Cortex of kidney (tissue), 1 donor: ENCODE data around the gene ANTXRL.
"Not testable (repeated sequence)": the region's sequence is repeated elsewhere in the genome, so short reads cannot be mapped to it uniquely, and the experiment has no call there.

Experiments
- DNase-seq: peaks from one replicate; lab custom pipeline; 2025; lab: John Stamatoyannopoulos, UW

The ANTXRL gene

DNA sequence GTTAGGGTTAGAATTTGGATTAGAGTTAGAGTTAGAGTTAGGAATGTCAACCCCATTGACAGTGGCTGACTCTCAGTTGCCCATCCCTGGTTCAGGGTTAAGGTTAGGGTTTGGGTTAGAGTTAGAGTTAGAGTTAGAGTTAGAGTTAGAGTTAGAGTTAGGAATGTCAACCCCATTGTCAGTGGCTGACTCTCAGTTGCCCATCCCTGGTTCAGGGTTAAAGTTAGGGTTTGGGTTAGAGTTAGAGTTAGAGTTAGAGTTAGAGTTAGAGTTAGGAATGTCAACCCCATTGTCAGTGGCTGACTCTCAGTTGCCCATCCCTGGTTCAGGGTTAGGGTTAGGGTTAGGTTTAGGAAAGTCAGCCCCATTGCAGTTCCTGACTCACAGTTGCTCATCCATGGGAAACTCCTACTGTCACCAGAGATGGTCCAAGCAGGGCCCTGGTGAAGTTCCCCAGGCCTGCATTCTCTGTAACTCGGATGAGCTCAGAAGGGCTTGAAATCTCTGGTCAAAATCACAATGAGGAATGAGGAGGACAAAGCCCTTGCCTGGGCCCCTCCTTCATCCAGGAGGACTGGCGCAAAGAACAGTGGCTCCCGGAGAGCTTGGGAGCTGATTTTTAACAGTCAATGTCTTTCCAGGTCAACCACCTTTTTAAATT lies 8.7 kb downstream of the ANTXRL start:
- not testable (repeated sequence) for DNase-seq

GRCh38 chr10:46296086-46296485 lies 9.3 kb downstream of the ANTXRL start:
- DNase-seq: not testable (repeated sequence)

- no peak for DNase-seq
Measured at GRCh38 chr10:46296641-46297141, 9.9 kb downstream of the ANTXRL start.

- DNase-seq: no peak
Measured at GRCh38 chr10:46297406-46298204, 10.8 kb downstream of the ANTXRL start.

- DNase-seq: no peak
Measured at GRCh38 chr10:46298477-46299285, 11.9 kb downstream of the ANTXRL start.

DNA sequence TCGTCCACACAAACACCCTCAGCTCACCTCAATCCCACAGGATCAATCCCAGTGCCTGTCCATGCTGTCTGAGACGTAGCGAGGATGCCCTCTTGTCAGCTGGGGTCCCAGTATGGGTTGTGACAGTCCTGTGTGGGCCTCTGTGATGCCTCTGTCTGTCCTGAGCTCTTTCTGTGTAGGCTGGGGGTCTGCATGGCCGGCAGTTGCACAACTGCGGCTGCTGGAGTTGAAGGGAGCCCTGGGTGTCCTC lies 12.4 kb downstream of the ANTXRL start:
- no peak for DNase-seq

GRCh38 chr10:46299536-46300369 lies 13.0 kb downstream of the ANTXRL start:
- DNase-seq: no peak

GRCh38 chr10:46300370-46300711 lies 13.5 kb downstream of the ANTXRL start:
- DNase-seq: not testable (repeated sequence)

- DNase-seq: no peak
Measured at GRCh38 chr10:46301056-46301645, 14.4 kb downstream of the ANTXRL start.

DNA sequence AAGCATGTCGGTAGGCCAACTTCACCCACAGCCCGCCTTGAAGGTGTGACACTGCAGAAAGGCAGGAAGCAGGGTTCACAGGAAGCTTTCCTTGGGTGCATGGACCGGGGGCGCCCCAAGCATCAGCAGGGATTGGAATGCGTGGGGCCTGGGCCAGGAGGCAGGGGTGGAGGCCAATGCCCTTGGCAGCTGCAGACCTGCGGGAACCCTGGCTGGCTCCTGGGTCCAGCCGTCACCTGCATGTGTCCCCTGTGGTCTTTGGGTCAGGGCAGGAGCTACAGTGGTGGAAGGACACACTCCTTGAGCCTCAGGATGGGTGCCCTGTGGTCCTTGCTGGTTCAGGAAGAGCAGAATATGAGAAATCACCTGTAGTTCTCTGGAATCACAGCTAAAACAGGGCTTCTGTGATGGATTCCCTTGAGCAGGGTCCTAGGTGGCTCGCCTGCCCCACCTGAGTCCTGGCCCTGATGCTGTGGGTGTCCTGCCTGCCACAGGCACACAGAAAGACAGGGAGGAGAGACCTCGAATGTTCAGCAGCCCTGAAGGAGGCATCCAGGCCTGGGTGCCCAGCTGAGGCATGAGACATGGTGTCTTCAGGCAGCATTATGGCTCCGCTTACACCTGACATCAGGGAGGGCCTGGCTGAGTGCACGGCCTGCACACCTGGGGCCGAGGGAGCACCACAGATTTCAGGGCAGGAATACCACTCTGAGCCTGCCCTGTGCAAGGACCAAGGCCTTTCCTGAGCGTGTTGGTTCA lies 15.1 kb downstream of the ANTXRL start:
- DNase-seq: no peak

DNA sequence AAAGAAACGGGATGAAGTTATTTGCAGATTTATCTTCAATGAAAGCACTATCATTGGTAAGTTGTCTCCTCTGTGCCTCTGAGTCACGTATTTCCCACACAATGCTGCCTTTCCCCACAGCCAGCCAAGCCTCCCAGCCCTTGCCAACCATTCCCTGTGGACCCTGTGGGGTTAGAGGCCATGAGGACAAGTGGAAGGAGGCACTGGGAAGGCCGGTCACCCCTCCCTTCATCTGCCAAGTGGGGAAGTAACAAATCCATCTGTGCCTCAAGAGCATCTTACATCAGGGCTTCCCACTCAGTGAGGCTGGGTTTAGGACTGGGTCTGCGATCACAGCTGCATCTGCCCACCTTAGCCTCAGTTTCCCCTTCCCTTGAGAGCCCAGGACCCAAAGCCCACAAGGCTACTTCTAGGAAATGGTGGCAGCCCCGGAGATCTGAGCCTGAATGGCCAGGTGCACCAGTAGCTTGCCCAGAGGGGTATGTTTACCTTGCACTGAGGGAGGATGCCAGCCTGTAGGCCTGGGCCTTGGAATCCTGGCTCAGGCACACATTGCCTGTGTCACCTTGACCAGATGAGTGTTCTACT lies 16.1 kb downstream of the ANTXRL start:
- DNase-seq: not testable (repeated sequence)

DNA sequence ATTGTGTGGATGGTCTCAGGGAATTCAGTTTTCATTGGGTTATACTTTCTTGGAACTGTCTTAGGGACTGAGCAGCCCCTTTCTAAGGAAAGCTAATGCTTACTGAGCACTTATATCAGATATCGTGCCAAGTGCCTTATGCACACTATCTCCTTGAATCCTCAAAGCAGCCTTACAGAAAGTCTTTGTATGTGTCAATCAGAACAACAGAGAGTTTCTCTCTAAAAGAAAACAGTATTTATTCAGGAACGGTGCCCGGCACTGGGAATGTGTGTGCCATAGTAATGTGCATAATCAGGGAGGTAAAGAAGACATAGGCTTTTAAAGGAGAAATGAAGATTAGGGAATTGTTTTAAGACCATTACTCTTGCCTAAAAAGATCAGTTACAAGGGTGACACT lies 17.3 kb downstream of the ANTXRL start:
- no peak for DNase-seq

GRCh38 chr10:46304671-46305070 lies 17.9 kb downstream of the ANTXRL start:
- DNase-seq: not testable (repeated sequence)

- no peak for DNase-seq
Measured at GRCh38 chr10:46305079-46305818, 18.5 kb downstream of the ANTXRL start.

DNA sequence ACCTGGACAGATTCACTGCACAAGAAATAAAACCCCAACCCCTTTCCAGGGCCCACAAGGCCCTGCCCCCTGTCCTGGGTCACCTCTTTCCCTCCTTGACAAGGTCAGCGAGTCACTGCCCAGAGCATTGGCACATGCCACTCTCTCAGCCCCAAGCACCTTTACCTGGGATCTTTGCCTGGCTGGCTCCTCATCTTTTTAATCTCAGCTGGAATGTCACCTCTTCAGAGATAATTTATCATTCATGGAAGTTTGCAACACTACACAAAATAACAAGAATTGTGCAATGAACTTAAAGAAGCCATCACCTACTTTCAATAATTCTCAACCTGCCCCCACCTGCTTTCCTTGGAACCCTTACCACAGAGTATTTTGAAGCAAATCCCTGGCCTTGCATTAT lies 19.2 kb downstream of the ANTXRL start:
- no peak for DNase-seq

DNA sequence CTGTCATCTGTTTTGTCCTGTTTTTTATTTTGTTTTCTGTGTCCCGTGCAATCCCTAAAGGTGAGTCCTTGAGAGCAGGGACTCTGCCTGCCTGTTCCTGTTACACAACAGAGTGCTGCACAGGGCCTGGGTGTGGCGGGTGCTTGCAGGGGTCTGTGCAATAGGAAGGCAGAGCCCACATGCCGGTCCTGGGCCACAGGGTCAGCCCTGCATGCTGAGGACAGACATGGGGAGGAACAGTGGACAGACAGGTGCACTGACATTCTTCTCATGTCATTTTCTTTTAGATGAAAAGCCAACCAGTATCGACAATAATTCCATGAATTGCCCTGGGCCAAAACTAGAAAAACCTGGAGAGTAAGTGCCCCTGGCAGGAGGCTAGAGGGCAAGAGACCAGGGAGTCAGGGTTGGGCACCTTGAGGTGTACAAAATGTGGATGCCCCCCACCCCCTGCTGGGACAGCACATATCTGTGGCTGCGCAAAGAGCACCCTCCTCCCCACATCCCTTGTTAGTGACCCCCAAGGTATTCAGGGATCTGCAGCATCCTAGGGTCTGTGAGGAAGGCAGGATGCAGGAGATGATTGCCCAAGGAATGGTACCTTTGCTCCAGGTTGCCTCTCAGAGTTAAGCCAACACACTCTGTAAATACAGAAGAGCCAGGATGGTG lies 19.9 kb downstream of the ANTXRL start:
- DNase-seq: no peak

DNA sequence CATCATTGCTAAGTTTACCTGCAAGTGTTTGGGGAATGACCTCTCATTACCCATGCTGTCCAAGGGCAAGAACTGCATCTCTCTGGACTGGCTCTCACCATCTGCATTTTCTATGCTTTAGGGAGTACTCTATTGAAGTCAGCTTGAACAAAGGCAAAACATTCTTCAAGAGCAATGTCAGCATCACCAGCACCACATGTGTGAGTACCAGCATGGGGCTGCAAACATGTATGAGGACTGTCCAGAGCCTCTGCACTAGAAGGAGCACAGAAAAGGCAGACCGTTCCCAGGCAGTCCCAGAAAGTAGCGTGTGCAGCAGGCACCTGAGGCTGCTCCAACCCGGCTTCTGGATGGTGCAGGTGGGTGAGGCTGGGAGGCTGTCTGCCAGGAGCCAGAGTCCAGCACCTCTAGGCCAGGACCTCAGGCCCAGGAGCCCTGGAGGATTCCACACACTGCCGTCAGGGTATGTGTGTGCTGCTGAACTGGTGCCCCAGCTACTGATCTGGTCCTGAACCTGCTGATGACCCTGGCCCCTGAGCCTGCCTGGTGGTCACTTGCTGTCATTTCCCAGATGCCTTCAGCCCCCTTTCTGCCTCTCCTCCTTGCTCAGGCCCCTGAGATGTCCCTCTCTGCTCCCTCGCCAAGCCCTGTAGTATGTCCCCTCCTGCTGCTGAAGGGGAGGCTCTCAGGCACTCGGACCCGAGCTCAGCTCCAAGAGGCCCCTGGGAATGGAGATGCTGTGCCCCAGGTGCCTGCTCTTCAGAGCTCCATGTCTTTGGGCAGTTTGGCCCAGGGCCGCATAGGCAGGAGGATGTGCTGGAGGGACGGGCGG lies 20.7 kb downstream of the ANTXRL start:
- DNase-seq: no peak

DNA sequence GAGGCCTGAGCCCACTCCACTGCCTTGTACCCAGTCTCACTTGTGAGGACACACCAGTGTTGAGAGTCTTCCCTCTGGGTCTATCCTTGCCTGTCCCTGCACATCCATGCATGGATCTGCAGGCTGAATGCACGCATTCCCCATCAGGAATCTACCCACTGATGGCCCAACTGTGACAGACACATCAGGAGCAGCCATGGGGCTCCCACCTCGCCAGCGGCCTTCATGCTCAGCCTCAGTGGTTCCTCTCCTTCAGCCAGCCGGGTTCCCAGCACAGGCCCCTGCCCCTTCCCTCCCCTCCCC lies 21.3 kb downstream of the ANTXRL start:
- no peak for DNase-seq
